ENCODE measurements around the gene POLN. TPM values are rescaled to one million over a fixed set of nuclear protein-coding genes. Genes with fewer than 3 reads are reported as not detected.

The POLN gene
- polyA plus RNA-seq (2013, experiment 1 of 2; ENCODE audit: insufficient read length): 2.8 TPM
- 1.4 TPM for polyA plus RNA-seq (2013, experiment 2 of 2; ENCODE audit: insufficient read length)

GRCh38 chr4:2241410-2242353 lies at the start of gene POLN, which contains the start of gene HAUS3:
Gene POLN (minus strand): TSS chr4:2242121. CDS start chr4:2229231, 12,890 bp downstream.
Gene HAUS3 (minus strand): TSS chr4:2242121. CDS start chr4:2240946, 1,175 bp downstream.
- DNase-seq: peak; percentile 96

GRCh38 chr4:2290974-2291704 lies 49.2 kb upstream of the POLN start:
- no peak for DNase-seq

GRCh38 chr4:2290488-2290887 lies 48.6 kb upstream of the POLN start:
- no peak for DNase-seq

- no peak for DNase-seq
Observed at GRCh38 chr4:2289955-2290333, 48.0 kb upstream of the POLN start.

- DNase-seq: no peak
Observed at GRCh38 chr4:2289311-2289954, 47.5 kb upstream of the POLN start.

- no peak for DNase-seq
Observed at GRCh38 chr4:2288051-2288541, 46.2 kb upstream of the POLN start.

- no peak for DNase-seq
Observed at GRCh38 chr4:2287594-2287915, 45.6 kb upstream of the POLN start.

GRCh38 chr4:2286904-2287593 lies 45.1 kb upstream of the POLN start:
- DNase-seq: no peak

- DNase-seq: no peak
Observed at GRCh38 chr4:2285613-2286381, 43.9 kb upstream of the POLN start.

- peak; percentile 71 for DNase-seq
Observed at GRCh38 chr4:2284934-2285612, 43.2 kb upstream of the POLN start.

GRCh38 chr4:2284161-2284933 lies 42.4 kb upstream of the POLN start:
- DNase-seq: no peak

- DNase-seq: no peak
Observed at GRCh38 chr4:2283199-2283711, 41.3 kb upstream of the POLN start.

GRCh38 chr4:2281575-2282343 lies 39.8 kb upstream of the POLN start:
- no peak for DNase-seq

GRCh38 chr4:2280531-2281300 lies 38.8 kb upstream of the POLN start:
- DNase-seq: no peak

- no peak for DNase-seq
Observed at GRCh38 chr4:2277956-2278355, 36.0 kb upstream of the POLN start.

GRCh38 chr4:2276581-2277325 lies 34.8 kb upstream of the POLN start:
- no peak for DNase-seq

GRCh38 chr4:2275546-2276251 lies 33.8 kb upstream of the POLN start:
- no peak for DNase-seq
